ENCODE data around the gene CHAD.

DNA sequence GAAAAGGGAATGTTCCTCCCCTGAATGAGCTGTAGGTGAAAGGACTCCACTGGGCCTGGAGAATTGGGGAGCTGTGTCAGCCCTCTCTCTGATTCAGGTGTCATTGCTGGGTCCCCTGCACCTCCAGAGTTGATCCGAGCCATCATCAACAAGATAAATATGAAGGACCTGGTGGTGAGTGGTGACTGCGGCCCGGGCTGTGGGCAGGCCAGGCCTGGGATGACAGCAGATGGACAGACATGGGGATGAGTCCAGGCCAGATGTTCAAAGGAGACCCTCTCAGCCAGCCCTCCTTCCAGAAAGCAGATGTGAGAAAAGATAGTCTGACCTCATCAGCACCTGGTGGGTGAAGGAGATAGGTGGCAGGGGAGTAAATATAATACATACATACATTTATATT is 4.6 kb downstream of the CHAD start:
- TF ChIP-seq, protein P1, sequence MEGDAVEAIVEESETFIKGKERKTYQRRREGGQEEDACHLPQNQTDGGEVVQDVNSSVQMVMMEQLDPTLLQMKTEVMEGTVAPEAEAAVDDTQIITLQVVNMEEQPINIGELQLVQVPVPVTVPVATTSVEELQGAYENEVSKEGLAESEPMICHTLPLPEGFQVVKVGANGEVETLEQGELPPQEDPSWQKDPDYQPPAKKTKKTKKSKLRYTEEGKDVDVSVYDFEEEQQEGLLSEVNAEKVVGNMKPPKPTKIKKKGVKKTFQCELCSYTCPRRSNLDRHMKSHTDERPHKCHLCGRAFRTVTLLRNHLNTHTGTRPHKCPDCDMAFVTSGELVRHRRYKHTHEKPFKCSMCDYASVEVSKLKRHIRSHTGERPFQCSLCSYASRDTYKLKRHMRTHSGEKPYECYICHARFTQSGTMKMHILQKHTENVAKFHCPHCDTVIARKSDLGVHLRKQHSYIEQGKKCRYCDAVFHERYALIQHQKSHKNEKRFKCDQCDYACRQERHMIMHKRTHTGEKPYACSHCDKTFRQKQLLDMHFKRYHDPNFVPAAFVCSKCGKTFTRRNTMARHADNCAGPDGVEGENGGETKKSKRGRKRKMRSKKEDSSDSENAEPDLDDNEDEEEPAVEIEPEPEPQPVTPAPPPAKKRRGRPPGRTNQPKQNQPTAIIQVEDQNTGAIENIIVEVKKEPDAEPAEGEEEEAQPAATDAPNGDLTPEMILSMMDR (IDR thresholded peaks at IDR 0.05) = no peak
- TF ChIP-seq POLR2A (IDR thresholded peaks at IDR 0.05) = no peak

Data from lower leg skin (tissue), 3 donors.